Measurements from ENCODE around the gene TBC1D22A. TPM values are rescaled to one million over a fixed set of nuclear protein-coding genes. Genes with fewer than 3 reads are reported as not detected.

The TBC1D22A gene
- total and polyA plus RNA-seq, 2 donors (not counting 3 experiments of a cell fraction or from before 2014, with no cell fraction given): 26.1 to 32.4 TPM

GRCh38 chr22:46764779-46765485, 2.5 kb downstream of the TBC1D22A start:
- DNase-seq (ENCODE audit: low read depth, low spot score) (no peak), FAIRE-seq (peak; percentile 21)
- BruUV-seq (replicated peaks): no TSS peak
- no peak for TF ChIP-seq POLR2AphosphoS5 (IDR thresholded peaks at IDR 0.05; ENCODE audit: insufficient read depth, low read depth, low read length)
- no peak for TF ChIP-seq GATA2 (IDR thresholded peaks at IDR 0.05; ENCODE audit: insufficient read depth, insufficient read length, low read depth, low read length)
- TF ChIP-seq EZH2 (IDR thresholded peaks at IDR 0.05; ENCODE audit: borderline replicate concordance, low read depth, low read length, severe bottlenecking): no peak
- TF ChIP-seq CTCF (IDR thresholded peaks at IDR 0.05; ENCODE audit: extremely low read depth in 1 of 2, insufficient read depth in 1 of 2, low read depth in 1 of 2, low read length in 2 of 2): no peak
- TF ChIP-seq MAX (IDR thresholded peaks at IDR 0.05; ENCODE audit: insufficient read depth, insufficient read length): no peak
- no peak for TF ChIP-seq POLR2A (IDR thresholded peaks at IDR 0.05; ENCODE audit: low read depth, low read length)
- no peak for TF ChIP-seq MYC (IDR thresholded peaks at IDR 0.05; ENCODE audit: low read depth, low read length)
- no peak for TF ChIP-seq FOS (IDR thresholded peaks at IDR 0.05; ENCODE audit: borderline replicate concordance, insufficient read depth, low read length)
- no peaks in the 10 kb centered on the region for H3K9me1 ChIP-seq (replicated peaks; ENCODE audit: control insufficient read depth, extremely low read depth, insufficient read depth, low read length)
- peaks cover 0 to 2% of the 10 kb centered on the region in 2 experiments for H3K36me3 ChIP-seq (ENCODE audit: control insufficient read depth in 2 of 2, extremely low read depth in 1 of 2, insufficient read depth in 2 of 2, low read length in 2 of 2)
- no peaks in the 10 kb centered on the region for H4K20me1 ChIP-seq (replicated peaks; ENCODE audit: control insufficient read depth, extremely low read depth, insufficient read depth, low read length)
- H3K4me3 ChIP-seq (replicated peaks in 1 of 3; ENCODE audit: insufficient read depth in 1 of 3, low read depth in 1 of 3, low read length in 3 of 3): no peak overlapping the region
- intact Hi-C loops (cut with micrococcal nuclease) (no loop called here), dilution Hi-C loops (cut with MboI; ENCODE audit: extremely low pct_ligation_motif_present, low sequenced_read_pairs) (no loop called here)
- no peak overlapping the region for H3K4me2 ChIP-seq (ENCODE audit: insufficient read depth, low read length)
- ChIA-PET POLR2A (no interaction called here), CTCF (interaction anchor here (1.5 kb wide), 1 partner anchor 34 kb away, joined by 3 read pairs; no protein-coding TSS in a partner anchor)
- H2AFZ ChIP-seq (ENCODE audit: low read depth, low read length): no peak overlapping the region
- H3K4me1 ChIP-seq (ENCODE audit: control insufficient read depth, extremely low read depth, insufficient read depth, low read length): peaks cover 18% of the 10 kb centered on the region
- H3K27ac ChIP-seq (ENCODE audit: insufficient read depth, low read depth, low read length): no peak overlapping the region
- no peaks in the 10 kb centered on the region for H3K9me3 ChIP-seq (replicated peaks; ENCODE audit: control insufficient read depth, insufficient read depth, low read length)
- no peaks in the 10 kb centered on the region for H3K27me3 ChIP-seq (ENCODE audit: control insufficient read depth in 2 of 2, insufficient read depth in 2 of 2, low read length in 2 of 2)
- H3K9ac ChIP-seq (replicated peaks; ENCODE audit: extremely low read depth, insufficient read depth, low read length): no peak overlapping the region
- peaks cover 58% of the 10 kb centered on the region for H3K79me2 ChIP-seq (ENCODE audit: control insufficient read depth, insufficient read depth, low read length)
